ENCODE measurements around the gene ZDHHC8.

Gene ZDHHC8

DNA sequence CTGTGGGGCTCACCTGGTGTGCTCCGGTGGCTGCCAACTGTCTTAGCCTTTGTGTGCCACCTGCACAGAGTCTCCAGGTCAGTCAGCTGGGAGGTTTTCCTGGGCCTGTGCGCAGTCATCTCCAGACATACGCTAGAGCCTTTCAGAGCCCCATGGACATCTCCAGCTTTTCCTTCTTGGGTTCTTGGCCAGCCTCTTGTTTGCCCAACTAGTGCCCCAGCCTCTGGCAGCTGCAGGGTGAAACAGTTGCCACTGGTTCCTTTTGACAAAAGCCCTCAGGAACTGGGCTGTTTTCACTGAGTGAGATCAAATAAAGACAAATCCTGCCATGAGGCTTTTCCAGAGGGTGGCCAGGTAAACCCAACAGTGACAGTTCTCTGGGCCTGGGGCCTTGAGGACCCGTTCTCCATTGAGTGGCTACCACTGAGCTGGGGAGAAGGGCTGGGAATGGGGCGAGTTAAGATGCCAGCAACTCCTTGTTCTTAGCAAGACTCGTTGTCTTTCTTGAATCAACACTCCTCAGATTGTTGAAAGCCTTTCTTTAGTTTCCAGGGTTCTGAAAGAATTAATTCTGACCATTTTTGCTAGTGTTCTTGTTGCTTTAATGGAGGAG is 32.4 kb upstream of the ZDHHC8 start:
- no peak for DNase-seq

DNA sequence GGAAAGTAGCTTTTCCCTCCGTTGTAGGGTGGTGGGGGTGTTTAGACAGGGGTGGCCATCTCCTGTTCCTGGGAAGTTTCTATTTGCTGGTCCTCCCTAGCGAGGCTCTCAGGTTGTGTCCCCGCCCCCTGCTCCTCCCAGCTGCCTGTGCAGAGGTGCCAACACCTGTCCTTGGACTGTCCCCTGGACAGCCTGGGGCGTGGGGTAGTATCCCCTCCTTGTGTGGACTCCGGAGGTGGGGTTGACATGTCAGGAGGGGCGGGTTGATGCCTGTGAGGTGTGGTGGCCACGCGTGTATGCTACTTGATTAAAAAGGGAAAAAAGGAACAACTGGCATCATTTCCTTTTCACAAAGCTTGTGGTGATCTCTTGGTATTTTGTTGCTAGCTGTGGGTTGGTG is 30.0 kb upstream of the ZDHHC8 start:
- DNase-seq, result no peak

DNA sequence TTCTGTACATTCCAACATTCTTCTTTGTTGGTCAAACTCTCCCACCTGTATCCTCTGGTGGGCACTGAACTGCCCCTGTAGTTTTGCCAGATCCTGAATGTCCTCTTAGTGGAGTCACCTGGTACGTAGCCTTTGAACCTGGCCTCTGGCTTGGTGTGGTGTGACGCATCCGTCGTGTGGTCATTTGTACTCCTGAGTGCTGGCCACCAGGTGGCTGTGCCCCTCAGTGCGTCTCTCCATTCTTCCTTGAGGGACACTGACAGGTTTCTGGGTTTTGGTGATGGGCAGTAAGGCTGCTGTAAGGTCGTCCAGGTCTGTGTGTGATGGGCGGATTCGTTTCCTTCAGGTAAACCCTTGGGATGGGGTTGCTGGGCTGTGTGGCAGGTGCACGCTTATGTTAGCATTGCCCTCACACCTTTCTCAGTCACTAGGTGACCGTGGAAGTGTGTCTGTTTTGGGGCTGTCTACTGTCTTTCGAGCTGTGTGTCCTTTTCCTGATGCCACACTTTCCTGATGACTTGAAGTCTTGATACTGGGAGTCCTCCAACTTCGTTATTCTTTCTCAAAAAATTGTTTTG is 29.3 kb upstream of the ZDHHC8 start:
- no peak for DNase-seq

DNA sequence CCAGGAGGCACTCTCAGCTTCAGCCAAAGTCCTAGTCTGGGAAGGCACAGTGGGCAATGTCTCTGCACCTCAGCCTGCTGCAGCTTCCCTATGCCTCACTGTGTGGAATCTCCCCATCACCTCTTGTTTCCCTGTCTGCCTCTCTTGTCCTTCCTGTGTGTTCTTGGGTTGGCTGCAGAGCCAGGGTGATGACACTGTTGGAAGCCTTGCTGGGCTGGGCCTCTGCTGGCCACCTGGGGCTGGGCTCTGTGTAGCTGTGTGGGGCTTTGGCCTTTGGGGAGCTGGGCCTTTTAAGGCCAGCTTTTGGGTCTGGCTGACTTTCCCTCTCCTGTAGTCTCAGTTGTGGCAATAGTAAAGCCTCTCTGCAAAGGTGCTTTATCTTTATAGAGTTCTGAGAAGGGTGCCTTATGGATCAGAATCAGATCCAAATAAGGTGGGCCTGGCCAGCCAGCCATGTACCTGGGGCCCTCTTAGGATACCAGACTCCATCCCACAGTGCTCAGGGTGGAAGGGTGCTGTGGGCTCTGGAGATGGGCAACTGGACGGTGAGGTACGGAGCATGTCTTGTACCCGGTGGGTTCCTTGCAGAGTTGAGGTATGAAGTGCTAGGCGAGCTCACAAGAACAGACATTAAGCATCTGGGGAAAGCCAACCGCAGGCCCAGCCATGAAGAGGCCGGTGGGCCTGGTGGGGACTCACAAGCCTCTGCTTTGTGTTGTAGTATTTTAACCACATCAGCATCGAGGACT is 26.0 kb upstream of the ZDHHC8 start:
- DNase-seq, result no peak

DNA sequence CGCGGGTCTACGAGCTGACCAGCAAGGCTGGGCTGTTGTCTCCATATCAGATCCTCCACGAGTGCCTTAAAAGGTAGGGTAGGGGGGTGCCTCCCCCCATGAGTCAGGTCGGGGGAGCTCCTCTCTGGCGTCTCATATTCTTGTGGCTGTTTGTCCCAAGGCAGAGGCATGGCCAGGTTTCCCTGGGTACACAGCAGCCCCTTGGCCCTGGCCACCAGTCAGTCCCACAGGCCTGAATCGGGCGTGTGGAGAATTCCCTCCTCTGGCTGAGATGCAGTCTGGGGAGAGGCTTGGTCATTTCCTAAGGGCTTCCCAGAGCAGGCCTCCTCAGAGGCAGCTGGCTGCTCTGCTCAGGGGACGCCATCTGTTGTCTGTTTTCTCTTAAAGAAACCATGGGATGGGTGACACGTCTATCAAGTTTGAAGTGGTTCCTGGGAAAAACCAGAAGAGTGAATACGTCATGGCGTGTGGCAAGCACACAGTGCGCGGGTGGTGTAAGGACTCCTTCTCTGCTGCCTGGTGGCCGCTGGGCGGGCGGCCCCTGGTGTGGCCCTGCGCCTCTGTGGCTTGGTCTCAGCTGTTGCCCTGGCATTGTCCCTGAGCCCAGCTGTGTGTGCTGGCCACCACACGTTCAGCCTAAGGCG is 25.3 kb upstream of the ZDHHC8 start:
- no peak for DNase-seq

DNA sequence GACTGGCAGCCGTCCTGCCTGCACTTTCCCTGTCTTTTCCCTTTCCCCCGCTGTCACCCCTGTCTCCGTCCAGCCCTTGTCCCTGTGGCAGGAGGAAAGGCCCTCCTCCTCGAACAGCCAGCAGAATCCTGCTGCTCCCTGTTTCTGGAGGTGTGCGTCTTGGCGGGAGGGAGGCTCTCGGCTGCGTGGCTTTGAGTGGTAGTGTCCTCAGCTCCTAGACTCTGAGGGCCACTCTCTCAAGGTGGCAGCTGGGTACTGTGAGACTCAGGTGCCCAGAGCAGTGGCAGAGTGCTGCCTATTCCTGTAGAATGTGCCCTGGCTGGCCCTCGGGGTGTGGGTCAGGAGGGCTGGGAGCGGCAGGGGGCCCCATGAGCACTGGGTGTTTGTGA is 24.8 kb upstream of the ZDHHC8 start:
- no peak for DNase-seq

DNA sequence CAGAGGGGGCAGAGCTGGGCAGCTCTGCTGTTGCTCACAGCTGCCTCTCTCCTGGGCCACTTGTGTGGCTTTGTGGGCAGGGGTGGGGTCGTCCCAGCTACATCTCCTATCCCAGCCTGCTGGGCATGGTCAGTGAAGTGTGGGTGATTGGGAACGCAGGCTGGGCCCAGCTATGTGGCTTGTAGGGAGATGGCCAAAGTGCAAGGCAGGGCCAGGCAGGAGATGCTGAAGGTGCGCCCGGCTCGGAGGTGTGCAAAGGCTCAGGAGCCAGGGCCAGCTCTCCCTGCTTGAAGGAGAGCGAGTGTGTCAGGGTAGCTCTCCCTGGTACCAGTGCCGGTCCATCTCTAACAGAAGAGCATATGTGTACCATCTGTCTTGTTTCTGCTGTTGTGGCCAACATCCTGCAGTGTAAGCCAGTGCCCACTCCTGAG is 24.1 kb upstream of the ZDHHC8 start:
- no peak for DNase-seq

DNA sequence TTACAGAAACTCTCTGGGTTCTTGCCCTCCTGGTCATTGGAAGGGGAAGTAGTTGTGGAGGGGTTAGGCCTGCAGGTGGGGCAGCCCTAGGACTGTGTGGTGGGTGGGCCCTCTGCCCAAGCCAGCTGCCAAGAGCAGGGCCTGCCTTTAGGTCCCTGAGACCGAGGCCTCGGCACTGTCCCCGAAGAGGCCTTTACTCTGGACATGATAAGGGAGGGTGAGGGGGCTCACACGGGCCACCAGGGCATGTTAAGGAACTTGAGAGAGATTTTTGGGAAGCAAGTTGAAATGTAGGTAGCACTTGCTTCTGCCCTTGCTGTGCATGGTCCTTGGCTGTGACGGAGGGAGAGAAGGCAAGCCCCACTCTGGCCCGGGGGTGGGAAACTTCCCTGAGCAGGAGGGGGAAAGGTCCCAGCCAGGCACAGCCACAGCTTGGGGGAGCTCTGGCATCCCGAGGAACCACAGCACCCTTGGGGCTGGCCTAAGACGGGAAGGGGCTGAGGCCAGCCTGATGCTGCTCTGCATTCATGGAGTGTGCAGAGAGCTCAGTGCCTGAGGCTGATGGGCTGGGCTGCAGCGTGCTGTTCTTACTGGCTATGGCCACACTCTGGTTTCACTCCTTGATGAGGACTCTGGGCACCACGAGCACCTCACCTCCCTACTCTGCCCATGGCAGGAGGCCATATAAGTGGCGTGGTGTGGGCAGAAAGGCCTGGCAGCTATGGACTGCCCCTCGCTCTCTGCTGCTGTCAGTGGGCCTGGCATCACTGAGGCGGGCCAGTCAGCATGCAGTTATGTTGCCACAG is 23.4 kb upstream of the ZDHHC8 start:
- no peak for DNase-seq

DNA sequence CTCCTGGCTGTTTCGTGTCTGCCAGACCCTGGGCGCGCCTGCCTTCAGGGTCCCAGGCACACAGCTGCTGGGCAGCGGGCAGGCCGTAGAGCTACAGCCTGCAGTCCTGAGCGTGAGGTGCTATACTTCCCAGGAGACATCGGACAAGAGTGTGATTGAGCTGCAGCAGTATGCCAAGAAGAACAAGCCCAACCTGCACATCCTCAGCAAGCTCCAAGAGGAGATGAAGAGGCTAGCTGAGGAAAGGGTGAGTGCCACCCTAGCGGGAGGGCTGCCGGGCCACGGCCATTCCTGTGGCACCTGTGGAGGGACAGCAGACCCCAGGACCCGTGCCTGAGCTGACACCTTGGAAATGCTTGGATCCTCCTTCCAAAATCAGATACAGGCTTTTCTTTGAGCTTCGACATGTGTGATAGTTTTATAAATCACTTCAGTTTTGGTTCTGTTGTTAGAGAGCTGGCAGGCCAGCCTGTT is 22.8 kb upstream of the ZDHHC8 start:
- DNase-seq, result no peak

DNA sequence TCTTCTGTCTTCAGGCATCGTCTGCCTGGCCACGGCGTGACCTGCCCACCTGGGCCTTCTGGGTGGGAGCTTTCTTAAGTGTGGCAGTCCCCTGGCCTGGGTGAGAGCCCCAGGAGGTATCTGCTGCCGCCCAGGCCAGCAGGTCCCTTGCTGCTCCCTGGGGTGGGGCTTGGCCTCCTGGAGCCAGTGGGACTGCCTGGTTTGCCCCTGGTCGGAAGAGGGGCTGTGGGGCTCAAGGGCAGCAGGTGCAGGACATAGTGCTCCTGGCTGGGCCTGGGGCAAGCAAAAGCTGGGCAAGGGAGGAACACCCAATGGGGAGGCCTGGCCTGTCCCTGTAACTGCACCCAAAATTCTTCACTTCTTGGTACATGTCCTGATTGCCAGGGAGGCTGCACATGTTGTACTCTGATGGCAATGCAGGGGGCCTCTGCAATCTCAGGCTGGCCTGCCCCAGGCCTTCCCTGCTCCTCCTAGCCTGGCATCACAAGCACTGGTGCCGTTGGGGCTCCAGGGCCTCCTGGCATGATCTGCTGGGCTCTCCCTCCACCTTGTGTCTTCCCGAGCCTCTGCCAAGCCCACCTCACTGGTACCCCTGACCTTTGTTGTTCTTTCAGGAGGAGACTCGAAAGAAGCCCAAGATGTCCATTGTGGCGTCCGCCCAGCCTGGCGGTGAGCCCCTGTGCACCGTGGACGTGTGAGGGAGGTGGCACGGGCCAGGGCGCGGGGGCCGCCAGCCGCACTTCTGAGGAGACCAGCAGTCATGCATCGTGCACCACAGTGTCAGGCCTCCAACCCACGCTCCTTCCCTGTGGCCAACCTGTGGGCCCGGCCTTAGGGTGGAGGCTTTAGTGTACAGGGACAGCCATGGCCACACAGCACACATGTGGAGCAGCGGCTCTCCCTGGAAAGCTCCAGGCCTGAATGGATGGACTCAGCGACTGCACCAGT is 21.9 kb upstream of the ZDHHC8 start:
- no peak for DNase-seq

DNA sequence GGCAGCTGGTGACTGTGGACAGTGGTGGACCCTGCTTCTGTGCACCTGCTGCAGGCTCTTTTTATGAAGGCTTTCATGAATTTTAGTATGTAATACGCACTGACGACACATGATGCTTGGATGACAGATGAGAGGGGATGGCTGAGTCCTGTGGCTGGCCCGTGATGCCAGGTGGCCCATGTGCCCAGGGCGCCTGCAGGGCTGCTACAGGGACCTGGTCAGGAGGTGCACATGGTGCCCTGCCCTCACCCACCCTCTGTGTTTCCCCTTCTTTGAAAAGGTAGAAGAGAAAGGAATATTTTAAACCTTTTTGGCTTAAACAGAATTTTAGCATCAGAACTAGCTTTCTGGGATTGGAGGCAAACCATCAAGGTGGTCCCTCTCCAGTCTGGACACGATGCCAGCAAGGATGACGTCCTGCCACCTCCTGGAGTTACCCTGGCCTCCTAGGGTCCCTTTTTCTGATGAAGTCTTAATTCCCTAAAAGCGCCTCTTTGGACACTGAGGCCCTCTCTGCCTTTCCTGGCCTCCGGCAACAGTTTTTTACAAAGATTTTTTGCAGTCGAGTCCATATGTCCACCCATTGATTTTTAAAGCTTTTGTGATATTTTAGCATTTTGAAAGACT is 21.1 kb upstream of the ZDHHC8 start:
- DNase-seq, result no peak

DNA sequence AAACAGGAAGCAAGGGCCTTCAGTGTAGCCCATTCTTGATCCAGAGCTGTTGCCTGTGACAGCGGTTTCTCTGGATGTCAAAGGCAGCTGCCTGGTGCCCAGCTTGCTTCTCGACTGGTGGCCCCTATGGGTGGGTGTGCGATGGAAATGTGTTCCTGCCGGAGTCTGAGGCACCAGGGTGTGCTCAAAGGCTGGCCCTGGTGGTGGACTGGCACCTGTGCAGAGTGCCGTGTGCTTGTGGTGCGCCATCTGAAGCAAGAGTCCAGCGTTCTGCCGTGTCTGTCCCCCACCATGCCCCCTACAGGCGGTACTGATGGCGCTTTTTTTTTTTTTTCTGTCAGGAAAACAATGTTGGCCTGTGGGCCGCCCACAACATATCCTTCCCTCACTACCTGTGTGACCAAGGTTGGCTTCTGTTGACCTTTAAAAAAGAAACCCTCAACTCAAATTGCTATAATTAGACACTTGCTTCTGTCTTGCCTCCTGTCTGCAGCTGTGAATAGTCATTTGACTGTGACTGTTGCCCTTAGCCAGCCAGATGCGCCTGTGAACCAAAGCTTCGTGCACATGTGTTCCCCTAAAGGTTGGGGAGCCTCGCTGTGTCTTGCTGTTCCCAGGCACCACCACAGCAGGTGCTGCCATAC is 20.4 kb upstream of the ZDHHC8 start:
- DNase-seq, result no peak

DNA sequence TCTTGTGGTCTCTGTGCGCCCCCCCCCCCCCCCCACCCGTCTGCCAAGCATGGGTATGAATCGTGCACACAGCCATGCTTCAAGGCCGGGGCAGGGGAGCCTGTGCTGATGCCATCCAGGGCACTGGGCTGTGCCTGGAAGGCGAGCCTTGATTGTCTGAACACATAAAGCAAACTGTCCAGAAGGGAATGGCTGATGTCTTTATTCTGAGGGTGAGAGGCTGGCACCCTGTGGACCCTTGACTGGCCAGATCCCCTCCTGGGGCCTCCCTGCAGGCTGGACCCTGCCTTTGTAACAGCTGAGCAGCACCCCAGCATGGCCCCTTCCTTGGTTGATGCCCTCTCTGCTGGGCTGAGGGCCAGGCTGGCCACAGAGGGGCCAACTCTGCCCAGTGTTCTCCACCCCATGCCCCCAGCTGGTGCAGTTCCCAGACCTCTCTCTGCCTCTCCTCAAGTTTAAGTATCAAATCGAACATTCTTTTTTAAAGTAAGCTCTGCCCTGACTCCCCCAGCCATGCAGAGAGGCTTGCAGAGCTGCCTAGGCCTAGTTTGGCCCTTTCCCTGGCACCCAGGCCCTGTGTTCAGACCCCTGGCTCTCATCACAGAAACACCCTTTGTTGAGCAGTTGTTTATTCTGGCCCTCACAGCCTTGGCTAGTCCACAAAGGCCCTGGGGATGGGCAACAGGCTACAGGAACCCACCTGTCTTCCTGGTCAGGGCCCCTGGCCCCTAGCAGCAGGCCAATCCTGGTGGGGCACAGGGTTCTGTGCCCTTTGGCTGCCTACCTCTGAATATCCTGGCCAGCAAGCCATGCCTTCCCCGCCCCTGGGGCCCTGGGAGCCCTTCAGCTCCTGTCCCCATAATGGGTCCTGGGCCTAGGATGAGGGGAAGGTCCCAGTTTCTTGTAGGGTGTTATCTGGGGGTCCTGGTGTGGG is 19.6 kb upstream of the ZDHHC8 start:
- DNase-seq, result no peak

DNA sequence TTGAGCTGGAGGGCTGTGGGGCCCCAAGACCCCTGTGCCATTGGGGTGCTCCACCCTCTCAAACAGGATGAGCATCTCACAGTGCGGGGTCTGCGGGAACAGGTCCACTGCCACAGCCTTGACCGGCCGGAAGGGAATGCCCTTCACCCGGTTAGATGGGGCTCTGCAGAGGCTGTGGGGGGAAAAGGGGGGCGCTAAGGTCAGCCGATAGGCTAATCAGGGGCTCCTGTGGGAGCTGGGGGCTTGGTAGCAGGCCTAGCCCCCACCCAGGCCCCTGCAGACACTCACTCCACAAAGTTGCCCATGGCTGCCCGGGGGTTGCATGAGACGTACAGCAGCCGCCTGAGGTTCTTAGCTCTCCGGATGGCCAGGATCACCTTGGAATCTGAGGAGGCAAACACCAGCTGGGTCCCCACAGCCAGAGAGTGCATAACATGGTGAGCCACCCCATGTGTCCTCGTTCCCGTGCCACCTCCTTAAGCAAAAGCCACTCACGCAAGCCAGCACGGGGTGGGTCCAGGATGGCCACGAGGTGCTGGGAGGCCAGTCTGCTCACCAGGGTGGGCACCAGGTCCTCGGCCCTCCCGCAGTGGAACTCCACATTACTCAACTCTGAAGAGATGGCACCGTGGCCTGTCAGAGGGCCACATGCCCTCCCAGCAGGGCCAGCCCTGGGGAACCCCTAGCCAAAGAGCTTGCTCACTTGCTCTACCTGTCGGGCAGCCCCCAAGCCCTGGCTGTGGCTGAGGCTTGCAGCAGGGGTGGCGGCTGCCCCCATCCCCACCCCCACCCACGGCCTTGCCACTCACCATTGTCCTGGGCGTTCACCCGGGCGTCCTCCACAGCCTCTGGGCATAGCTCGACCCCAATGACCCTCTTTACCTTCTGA is 18.7 kb upstream of the ZDHHC8 start:
- no peak for DNase-seq

DNA sequence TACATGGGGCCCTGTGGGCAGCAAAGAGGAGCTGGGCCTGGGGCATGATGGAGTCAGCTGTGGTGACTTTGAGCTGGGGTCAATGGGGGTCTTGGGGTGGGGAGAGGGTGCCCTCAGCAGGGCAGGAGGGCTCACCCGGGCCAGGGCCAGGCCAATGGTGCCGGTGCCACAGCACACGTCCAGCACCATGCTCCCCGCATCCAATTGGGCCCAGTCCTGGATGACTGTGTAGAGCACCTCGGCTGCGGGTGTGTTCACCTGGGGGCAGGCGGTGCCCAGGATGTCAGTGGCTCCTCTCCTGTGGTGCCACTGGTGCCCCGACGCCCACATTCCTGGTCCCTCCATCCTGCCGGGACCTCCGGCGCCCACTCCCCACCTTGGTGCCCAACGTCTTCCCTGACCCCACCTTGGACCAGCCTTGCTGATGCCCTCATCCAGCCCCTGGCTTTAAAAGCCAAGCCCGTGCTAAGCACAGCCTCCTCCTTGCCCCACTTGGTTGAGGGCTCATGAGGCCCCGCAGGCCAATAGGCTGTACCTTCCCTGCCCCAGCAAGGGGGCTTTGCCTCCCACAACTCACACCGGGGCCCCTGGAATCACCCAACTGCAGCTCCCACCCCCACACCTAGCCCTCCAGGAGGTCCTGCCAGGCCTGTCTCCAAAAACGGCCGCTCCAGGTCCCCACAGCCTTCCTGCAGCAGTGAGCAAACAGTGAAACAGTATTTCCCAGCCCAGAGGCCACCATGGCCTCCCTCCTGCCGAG is 17.9 kb upstream of the ZDHHC8 start:
- DNase-seq, result no peak

DNA sequence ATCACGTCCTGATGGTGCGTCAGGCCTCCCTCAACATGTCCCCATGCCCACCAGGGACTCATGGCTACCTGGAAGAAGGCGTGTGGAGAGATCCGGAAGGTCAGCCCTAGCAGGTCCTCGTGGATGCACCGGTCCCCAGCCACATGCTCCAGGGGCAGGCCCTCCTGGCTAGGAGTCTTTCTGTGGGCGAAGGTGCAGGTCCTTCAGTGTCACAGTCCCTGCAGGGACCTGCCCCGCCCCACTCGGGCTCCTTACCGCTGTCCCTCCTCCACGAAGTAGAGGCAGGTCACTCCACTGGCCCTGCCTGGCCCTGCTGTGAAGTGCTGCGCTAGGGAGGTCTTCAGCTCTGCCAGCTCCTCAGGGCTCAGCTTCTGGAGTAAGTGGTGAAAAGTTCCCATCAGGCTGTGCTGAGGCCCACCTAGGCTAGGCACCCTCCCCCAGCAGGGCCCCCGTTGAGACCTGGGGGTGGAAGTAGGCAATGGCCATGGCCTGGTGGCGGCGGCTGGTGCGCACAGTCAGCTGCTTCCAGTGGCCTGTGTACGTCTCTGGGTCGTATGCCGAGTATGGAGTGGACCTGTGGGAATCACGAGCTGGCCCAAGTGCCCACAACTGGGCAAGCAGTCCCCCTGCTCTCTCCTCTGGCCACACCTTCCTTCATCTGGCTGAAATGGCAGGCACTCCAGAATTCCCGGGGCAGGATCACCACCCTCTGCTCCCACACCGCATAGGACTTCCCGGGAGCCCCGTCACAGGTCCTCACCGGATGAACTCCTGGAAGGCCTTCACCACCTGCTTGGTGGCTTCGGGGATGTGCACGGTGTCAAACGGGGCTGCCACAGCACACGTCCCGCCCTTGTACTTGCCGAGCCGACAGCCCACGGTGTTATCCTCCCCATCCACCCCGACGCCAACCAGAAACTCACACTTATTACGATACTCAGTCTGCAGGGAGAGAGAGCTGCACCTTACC is 16.8 kb upstream of the ZDHHC8 start:
- DNase-seq, result no peak
